Tibial nerve (tissue), 4 donors: ENCODE data around the gene MAP4. TPM values are rescaled to one million over a fixed set of nuclear protein-coding genes. Genes with fewer than 3 reads are reported as not detected.

ENCODE experiments used
- DNase-seq, 2 donors: peaks; one replicate each; pipeline ENCODE4 v3.0.0-alpha.2; 2019; ENCODE audit warnings: low spot score in 2 of 2
- H3K27ac ChIP-seq, 4 donors: fragments of 200-600 bp; sonication (generic) in 3 of 4; one replicate each; pipeline ENCODE4 v1.5.1; 2017 to 2019; ENCODE audit warnings: mild to moderate bottlenecking in 1 of 4
- H3K27me3 ChIP-seq, 2 donors: fragments of 200-600 bp; sonication (generic) in 1 of 2; one replicate each; pipeline versions ENCODE4 v1.5.1 to v1.6.0; 2017 to 2019
- H3K36me3 ChIP-seq, 3 donors: fragments of 200-600 bp; sonication (generic); one replicate each; pipeline ENCODE4 v1.5.1; 2018 to 2019
- H3K4me1 ChIP-seq, 4 donors: fragments of 200-600 bp; sonication (generic) in 3 of 4; one replicate each; pipeline ENCODE4 v1.5.1; 2017 to 2019
- H3K4me3 ChIP-seq, 4 donors: fragments of 200-600 bp; sonication (generic) in 3 of 4; one replicate each; pipeline ENCODE4 v1.5.1; 2017 to 2019; ENCODE audit warnings: mild to moderate bottlenecking in 1 of 4, moderate library complexity in 1 of 4
- H3K9me3 ChIP-seq, 4 donors: fragments of 200-600 bp; sonication (generic) in 3 of 4; one replicate each; pipeline ENCODE4 v1.5.1; 2017 to 2019
- CTCF ChIP-seq, 5 experiments: fragments of 200-600 bp in 3 of 5; fragments of 450-650 bp in 2 of 5; sonication (generic) in 3 of 5; IDR thresholded peaks; one replicate each; pipeline ENCODE4 v1.5.1; 2016 to 2019; ENCODE audit warnings: antibody characterized with exemption in 5 of 5, mild to moderate bottlenecking in 3 of 5, moderate library complexity in 2 of 5
- EP300 ChIP-seq, 2 donors: sonication (generic); formaldehyde crosslinking; IDR thresholded peaks; one replicate each; pipeline ENCODE4 v1.6.1; 2017; ENCODE audit warnings: antibody characterized with exemption in 2 of 2, mild to moderate bottlenecking in 1 of 2
- POLR2A ChIP-seq, 2 donors: fragments of 450-650 bp; IDR thresholded peaks; one replicate each; pipeline ENCODE4 v1.6.1; 2017; ENCODE audit warnings: antibody characterized with exemption in 2 of 2, mild to moderate bottlenecking in 2 of 2, moderate library complexity in 2 of 2
- whole genome bisulfite sequencing, 2 donors: methylation state at CpG; one replicate each; pipeline ENCODE4 v1.1.5; 2018; 5-methylcytosine and 5-hydroxymethylcytosine counted together
- total RNA-seq, 4 donors: library from RNA; depleted of rRNA; stranded (reverse); fragments of >200 nt; gene quantifications; one replicate each; pipeline ENCODE4 v1.1.0, GENCODE V29; 2016

MAP4 gene
- total RNA-seq, 4 donors from 2014 or later, result 201 to 239 (median 231) TPM

- no peaks in the 10 kb centered on the region for H3K27me3 ChIP-seq
- no peaks in the 10 kb centered on the region for H3K9me3 ChIP-seq
- peaks cover 0 to 97% (median 7%) of the 10 kb centered on the region in 3 donors for H3K36me3 ChIP-seq
- H3K4me3 ChIP-seq, result no peak overlapping the region
- no peak overlapping the region for H3K27ac ChIP-seq
- WGBS, 2 donors, result 94 to 97% methylated on average over 4 of the region's 4 CpGs
- H3K4me1 ChIP-seq, result peaks cover 0 to 2% (median 0%) of the 10 kb centered on the region in 4 donors
- DNase-seq, result no peak
- TF ChIP-seq CTCF (IDR thresholded peaks at IDR 0.05) (no peak), POLR2A (IDR thresholded peaks at IDR 0.05) (no peak), EP300 (IDR thresholded peaks at IDR 0.05) (no peak)
These were observed 156.1 kb downstream of the MAP4 start for GRCh38 chr3:47859956-47860605.

- no peak for DNase-seq
- peaks cover 0 to 97% (median 7%) of the 10 kb centered on the region in 3 donors for H3K36me3 ChIP-seq
- TF ChIP-seq EP300 (IDR thresholded peaks at IDR 0.05) (no peak), POLR2A (IDR thresholded peaks at IDR 0.05) (no peak), CTCF (IDR thresholded peaks at IDR 0.05) (no peak)
- WGBS, 2 donors, result 83 to 92% methylated on average over 2 of the region's 2 CpGs
- H3K27ac ChIP-seq, result no peak overlapping the region
- H3K4me1 ChIP-seq, result peaks cover 0 to 2% (median 0%) of the 10 kb centered on the region in 4 donors
- no peak overlapping the region for H3K4me3 ChIP-seq
- no peaks in the 10 kb centered on the region for H3K9me3 ChIP-seq
- no peaks in the 10 kb centered on the region for H3K27me3 ChIP-seq
These were observed 159.1 kb downstream of the MAP4 start for GRCh38 chr3:47857151-47857550.

DNA sequence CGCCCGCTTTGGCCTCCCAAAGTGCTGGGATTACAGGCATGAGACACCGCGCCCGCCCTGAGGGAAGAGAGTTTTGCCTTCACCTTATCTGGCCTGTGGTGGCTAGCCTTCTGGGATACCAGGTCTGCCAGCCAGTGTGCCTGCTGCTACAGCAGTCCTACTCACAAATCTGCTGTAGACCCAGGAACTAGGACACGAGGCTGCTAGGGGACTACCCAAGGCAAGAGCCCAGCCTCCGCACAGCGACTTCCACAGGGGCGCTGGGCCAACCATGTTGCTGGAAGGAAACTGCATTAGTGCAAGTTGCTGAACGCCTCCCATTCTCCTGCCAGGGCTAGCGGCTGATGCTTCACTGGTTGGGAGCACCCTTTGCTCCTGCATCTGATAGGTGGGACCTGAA is 159.5 kb downstream of the MAP4 start:
- H3K27ac ChIP-seq, result no peak overlapping the region
- no peak overlapping the region for H3K4me3 ChIP-seq
- no peaks in the 10 kb centered on the region for H3K9me3 ChIP-seq
- peaks cover 0 to 2% (median 0%) of the 10 kb centered on the region in 4 donors for H3K4me1 ChIP-seq
- 82 to 87% methylated on average over 11 of the region's 11 CpGs for WGBS, 2 donors
- peaks cover 0 to 98% (median 7%) of the 10 kb centered on the region in 3 donors for H3K36me3 ChIP-seq
- no peaks in the 10 kb centered on the region for H3K27me3 ChIP-seq
- TF ChIP-seq POLR2A (IDR thresholded peaks at IDR 0.05) (no peak), EP300 (IDR thresholded peaks at IDR 0.05) (no peak), CTCF (IDR thresholded peaks at IDR 0.05) (no peak)
- DNase-seq, result no peak

- no peak overlapping the region for H3K4me3 ChIP-seq
- H3K9me3 ChIP-seq, result no peaks in the 10 kb centered on the region
- 85% methylated on average over 21 of the region's 21 CpGs for WGBS, 2 donors
- peaks cover 0 to 2% (median 0%) of the 10 kb centered on the region in 4 donors for H3K4me1 ChIP-seq
- no peak overlapping the region for H3K27ac ChIP-seq
- peaks cover 0 to 98% (median 7%) of the 10 kb centered on the region in 3 donors for H3K36me3 ChIP-seq
- DNase-seq, result no peak
- no peak for TF ChIP-seq POLR2A (IDR thresholded peaks at IDR 0.05)
- no peak for TF ChIP-seq CTCF (IDR thresholded peaks at IDR 0.05)
- TF ChIP-seq EP300 (IDR thresholded peaks at IDR 0.05), result no peak
- no peaks in the 10 kb centered on the region for H3K27me3 ChIP-seq
These were observed 160.5 kb downstream of the MAP4 start for GRCh38 chr3:47855461-47856383.
